HG02610 (cell line): ENCODE data around the gene IFT27.

ENCODE experiments used
- ATAC-seq: cut with Tn5 transposase; IDR thresholded peaks from one replicate; pipeline ENCODE4 v1.9.1; 2021; ENCODE audit warnings: mild to moderate bottlenecking, moderate library complexity; ENCODE audit not compliant: unreplicated experiment

Gene IFT27

GRCh38 chr22:36729321-36729720 is 46.6 kb downstream of the IFT27 start:
- ATAC-seq, result no peak

- no peak for ATAC-seq
Observed at GRCh38 chr22:36728505-36728904, 47.4 kb downstream of the IFT27 start.

GRCh38 chr22:36727927-36728488 is 47.9 kb downstream of the IFT27 start:
- ATAC-seq, result no peak

GRCh38 chr22:36727110-36727509 is 48.8 kb downstream of the IFT27 start:
- no peak for ATAC-seq

- no peak for ATAC-seq
Observed at GRCh38 chr22:36726007-36726380, 49.9 kb downstream of the IFT27 start.

GRCh38 chr22:36725366-36726006 is 50.4 kb downstream of the IFT27 start:
- no peak for ATAC-seq

GRCh38 chr22:36724836-36725235 is 51.1 kb downstream of the IFT27 start:
- ATAC-seq, result no peak

- ATAC-seq, result no peak
Observed at GRCh38 chr22:36722055-36722454, 53.9 kb downstream of the IFT27 start.

- ATAC-seq, result no peak
Observed at GRCh38 chr22:36715647-36716046, 60.3 kb downstream of the IFT27 start.

GRCh38 chr22:36714110-36714509 is 61.8 kb downstream of the IFT27 start:
- ATAC-seq, result no peak

- no peak for ATAC-seq
Observed at GRCh38 chr22:36713436-36713835, 62.5 kb downstream of the IFT27 start.
